Gastroesophageal sphincter (tissue), 4 donors: ENCODE results near the gene DYNC1I1. TPM values are rescaled to one million over a fixed set of nuclear protein-coding genes. Genes with fewer than 3 reads are reported as not detected.

ENCODE experiments used
- ATAC-seq: fragments of 150-250 bp; one replicate; pipeline ENCODE4 v1.9.1; 2016; ENCODE audit warnings: mild to moderate bottlenecking, moderate library complexity
- H3K27ac ChIP-seq, 4 donors: fragments of 200-600 bp; sonication (generic) in 3 of 4; 1 replicate in 3 of 4; 2 replicates in 1 of 4; pipeline ENCODE4 v1.5.1; 2016 to 2019
- H3K27me3 ChIP-seq: fragments of 200-600 bp; sonication (generic); one replicate; pipeline ENCODE4 v1.5.1; 2019
- H3K36me3 ChIP-seq, 2 donors: fragments of 200-600 bp; sonication (generic); one replicate each; pipeline ENCODE4 v1.5.1; 2019; ENCODE audit warnings: control low read depth in 1 of 2
- H3K4me1 ChIP-seq, 3 donors: fragments of 200-600 bp; sonication (generic); 1 replicate in 2 of 3; 2 replicates in 1 of 3; pipeline ENCODE4 v1.5.1; 2016 to 2019; ENCODE audit warnings: control low read depth in 2 of 3
- H3K4me3 ChIP-seq, 2 donors: fragments of 200-600 bp; sonication (generic); one replicate each; pipeline ENCODE4 v1.5.1; 2019; ENCODE audit warnings: mild to moderate bottlenecking in 1 of 2, moderate library complexity in 1 of 2
- H3K9me3 ChIP-seq, 3 donors: fragments of 200-600 bp; sonication (generic); one replicate each; pipeline ENCODE4 v1.5.1; 2017 to 2019; ENCODE audit warnings: control low read depth in 2 of 3
- CTCF ChIP-seq, 4 experiments: fragments of 200-600 bp in 2 of 4; fragments of 450-650 bp in 2 of 4; sonication (generic) in 1 of 4; IDR thresholded peaks; one replicate each; pipeline ENCODE4 v1.5.1; 2017 to 2019; ENCODE audit warnings: antibody characterized with exemption in 4 of 4, mild to moderate bottlenecking in 2 of 4, moderate library complexity in 2 of 4
- EP300 ChIP-seq: sonication (generic); formaldehyde crosslinking; IDR thresholded peaks from one replicate; pipeline ENCODE4 v1.6.1; 2017; ENCODE audit warnings: antibody characterized with exemption, mild to moderate bottlenecking
- POLR2A ChIP-seq, 2 donors: fragments of 450-650 bp; IDR thresholded peaks; one replicate each; pipeline ENCODE4 v1.6.1; 2017; ENCODE audit warnings: antibody characterized with exemption in 2 of 2, mild to moderate bottlenecking in 2 of 2, moderate library complexity in 1 of 2
- POLR2AphosphoS5 ChIP-seq: sonication (generic); formaldehyde crosslinking; IDR thresholded peaks from one replicate; pipeline ENCODE4 v1.6.1; 2017; ENCODE audit warnings: antibody characterized with exemption
- WGBS, 2 donors: methylation state at CpG; one replicate each; pipeline ENCODE4 v1.1.5; 2018; ENCODE audit warnings: low coverage in 1 of 2; 5-methylcytosine and 5-hydroxymethylcytosine counted together
- total RNA-seq, 4 donors: library from RNA; depleted of rRNA; stranded (reverse); fragments of >200 nt; gene quantifications; one replicate each; pipeline ENCODE4 v1.1.0, GENCODE V29; 2016

DYNC1I1 gene
- total RNA-seq, 4 donors from 2014 or later: 7.6 to 23.8 (median 18.2) TPM

DNA sequence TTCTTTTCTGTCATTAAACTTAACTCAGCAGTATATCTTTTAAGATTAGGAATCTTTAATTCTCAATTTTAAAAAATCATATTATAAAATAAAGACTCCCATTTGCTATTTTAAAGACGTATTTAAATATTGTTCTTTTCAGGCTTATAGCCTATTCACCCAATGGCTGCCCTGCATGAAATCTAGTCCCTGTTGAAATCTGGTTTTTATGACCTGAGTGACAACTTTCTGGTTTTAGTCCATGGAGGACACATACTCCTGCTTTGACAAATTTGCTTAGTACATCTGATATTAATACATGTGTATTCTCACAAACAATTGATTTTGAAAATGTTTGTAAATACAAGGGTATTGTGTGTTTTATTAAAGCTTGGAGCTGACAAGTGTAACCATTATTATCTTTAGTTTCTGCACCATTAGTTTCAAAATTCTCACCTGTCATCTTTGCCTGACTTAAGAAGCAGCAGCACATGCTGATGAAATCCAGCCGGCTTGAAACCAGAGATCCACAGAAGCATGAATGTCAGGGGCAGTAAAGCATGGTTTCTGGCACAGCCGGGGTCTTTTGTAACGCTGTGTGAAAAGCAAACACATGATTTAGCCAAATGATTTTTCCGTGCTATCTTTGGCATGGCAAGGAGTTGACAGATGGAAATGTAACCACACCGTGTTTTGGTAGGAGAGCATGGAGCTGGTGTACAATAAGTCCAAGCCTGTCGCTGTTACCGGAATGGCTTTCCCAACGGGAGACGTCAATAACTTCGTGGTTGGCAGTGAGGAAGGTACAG lies 262.8 kb downstream of the DYNC1I1 start:
- no peaks in the 10 kb centered on the region for H3K9me3 ChIP-seq
- no peak for TF ChIP-seq POLR2AphosphoS5
- TF ChIP-seq POLR2A (IDR thresholded peaks at IDR 0.05): no peak
- TF ChIP-seq CTCF (IDR thresholded peaks at IDR 0.05): no peak
- no peak for TF ChIP-seq EP300
- no peak overlapping the region for H3K27ac ChIP-seq
- no peak for ATAC-seq
- no peaks in the 10 kb centered on the region for H3K4me1 ChIP-seq
- WGBS, 2 donors: 53 to 62% methylated on average over 11 of the region's 11 CpGs
- H3K4me3 ChIP-seq: no peak overlapping the region
- H3K27me3 ChIP-seq: no peaks in the 10 kb centered on the region
- peaks cover 0 to 29% of the 10 kb centered on the region in 2 donors for H3K36me3 ChIP-seq

GRCh38 chr7:96040250-96040772 lies 268.0 kb downstream of the DYNC1I1 start:
- H3K27me3 ChIP-seq: no peaks in the 10 kb centered on the region
- 50 to 61% methylated on average over 2 to 3 of the region's 3 CpGs for WGBS, 2 donors
- H3K27ac ChIP-seq: no peak overlapping the region
- peaks cover 0 to 13% of the 10 kb centered on the region in 2 donors for H3K36me3 ChIP-seq
- no peaks in the 10 kb centered on the region for H3K9me3 ChIP-seq
- ATAC-seq: no peak
- H3K4me3 ChIP-seq: no peak overlapping the region
- H3K4me1 ChIP-seq: no peaks in the 10 kb centered on the region
- TF ChIP-seq EP300 (no peak), POLR2A (IDR thresholded peaks at IDR 0.05) (no peak), POLR2AphosphoS5 (no peak), CTCF (IDR thresholded peaks at IDR 0.05) (no peak)

DNA sequence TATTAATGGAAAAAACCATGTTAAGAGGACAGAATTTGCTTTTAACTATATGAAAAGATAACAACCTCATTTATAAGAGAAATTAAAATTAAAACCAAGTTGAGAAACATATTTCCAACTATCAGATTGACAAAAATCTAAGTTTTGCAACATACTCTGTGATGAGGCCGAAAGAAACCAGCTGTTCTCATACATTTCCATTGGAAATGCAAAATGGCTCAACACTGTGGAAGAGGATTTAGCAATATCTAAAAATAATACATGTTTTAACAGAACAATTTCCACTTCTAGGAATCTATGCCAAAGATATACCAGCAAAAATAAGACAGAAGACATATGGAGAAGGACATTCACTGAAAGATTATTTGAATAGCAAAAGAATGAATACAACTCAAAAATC lies 268.8 kb downstream of the DYNC1I1 start:
- no peaks in the 10 kb centered on the region for H3K9me3 ChIP-seq
- 75 to 80% methylated on average over 1 of the region's 1 CpG for WGBS, 2 donors
- H3K4me3 ChIP-seq: no peak overlapping the region
- TF ChIP-seq POLR2AphosphoS5: no peak
- no peak for TF ChIP-seq POLR2A (IDR thresholded peaks at IDR 0.05)
- no peak for TF ChIP-seq CTCF (IDR thresholded peaks at IDR 0.05)
- TF ChIP-seq EP300: no peak
- no peaks in the 10 kb centered on the region for H3K4me1 ChIP-seq
- peaks cover 0 to 5% of the 10 kb centered on the region in 2 donors for H3K36me3 ChIP-seq
- no peak overlapping the region for H3K27ac ChIP-seq
- H3K27me3 ChIP-seq: no peaks in the 10 kb centered on the region
- ATAC-seq: no peak

GRCh38 chr7:96045181-96045580 lies 272.8 kb downstream of the DYNC1I1 start:
- TF ChIP-seq EP300 (no peak), POLR2AphosphoS5 (no peak), POLR2A (IDR thresholded peaks at IDR 0.05) (no peak), CTCF (IDR thresholded peaks at IDR 0.05) (no peak)
- Histone ChIP-seq H3K4me3 (no peak overlapping the region), H3K36me3 (no peaks in the 10 kb centered on the region), H3K9me3 (no peaks in the 10 kb centered on the region), H3K4me1 (no peaks in the 10 kb centered on the region), H3K27me3 (no peaks in the 10 kb centered on the region), H3K27ac (no peak overlapping the region)
- no peak for ATAC-seq
- WGBS, 2 donors: 82 to 89% methylated on average over 3 of the region's 3 CpGs

- WGBS, 2 donors: 68 to 76% methylated on average over 3 to 4 of the region's 4 CpGs
- no peaks in the 10 kb centered on the region for H3K4me1 ChIP-seq
- H3K36me3 ChIP-seq: no peaks in the 10 kb centered on the region
- TF ChIP-seq EP300 (no peak), CTCF (IDR thresholded peaks at IDR 0.05) (no peak), POLR2AphosphoS5 (no peak), POLR2A (IDR thresholded peaks at IDR 0.05) (no peak)
- ATAC-seq: no peak
- no peaks in the 10 kb centered on the region for H3K27me3 ChIP-seq
- H3K27ac ChIP-seq: no peak overlapping the region
- H3K9me3 ChIP-seq: no peaks in the 10 kb centered on the region
- no peak overlapping the region for H3K4me3 ChIP-seq
These were observed 273.6 kb downstream of the DYNC1I1 start for GRCh38 chr7:96045919-96046318.
